ENCODE results near the gene DGCR6L. TPM values are rescaled to one million over a fixed set of nuclear protein-coding genes. Genes with fewer than 3 reads are reported as not detected.
"Not testable (repeated sequence)": the region's sequence is repeated elsewhere in the genome, so short reads cannot be mapped to it uniquely, and the experiment has no call there.

DGCR6L gene
- total RNA-seq, 6 donors from 2014 or later: 36.7 to 62.2 (median 41.9) TPM

GRCh38 chr22:20276468-20276867 lies 43.4 kb downstream of the DGCR6L start:
- no peak overlapping the region for H3K4me3 ChIP-seq
- no peaks in the 10 kb centered on the region for H3K9me3 ChIP-seq
- ATAC-seq (ENCODE audit: low FRiP score in 2 of 2) (no peak), DNase-seq (peak in 1 of 2 donors; percentile 43)
- H3K27ac ChIP-seq: no peak overlapping the region
- no peak for TF ChIP-seq EP300 (IDR thresholded peaks at IDR 0.05)
- TF ChIP-seq POLR2AphosphoS5 (IDR thresholded peaks at IDR 0.05): no peak
- no peak for TF ChIP-seq CTCF (IDR thresholded peaks at IDR 0.05)
- 81 to 82% methylated on average over 7 of the region's 7 CpGs for WGBS, 2 donors
- no peaks in the 10 kb centered on the region for H3K36me3 ChIP-seq
- H3K27me3 ChIP-seq: no peaks in the 10 kb centered on the region
- H3K4me1 ChIP-seq: no peaks in the 10 kb centered on the region

DNA sequence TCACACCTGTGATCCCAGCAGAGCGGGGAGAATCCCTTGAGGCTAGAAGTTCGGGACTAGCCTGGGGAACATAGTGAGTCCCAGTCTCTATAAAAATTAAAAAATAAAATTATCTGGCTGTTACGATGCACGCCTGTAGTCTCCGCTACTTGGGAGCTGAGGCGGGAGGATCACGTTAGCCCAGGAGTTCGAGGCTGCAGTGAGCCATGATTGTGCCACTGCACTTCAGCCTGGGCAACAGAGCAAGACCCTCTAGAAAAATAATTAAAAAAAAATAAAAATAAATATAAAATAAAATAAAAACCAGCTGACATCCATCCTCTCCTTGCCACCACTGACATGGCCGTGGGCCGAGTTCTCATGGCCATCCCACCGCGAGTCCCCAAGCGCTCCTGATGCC lies 44.0 kb downstream of the DGCR6L start:
- 95% methylated on average over 13 of the region's 13 CpGs for WGBS, 2 donors
- no peak for TF ChIP-seq POLR2A (IDR thresholded peaks at IDR 0.05)
- Histone ChIP-seq H3K27ac (no peak overlapping the region), H3K36me3 (no peaks in the 10 kb centered on the region), H3K4me1 (no peaks in the 10 kb centered on the region), H3K9me3 (no peaks in the 10 kb centered on the region), H3K27me3 (no peaks in the 10 kb centered on the region), H3K4me3 (no peak overlapping the region)
- DNase-seq (no peak), ATAC-seq (ENCODE audit: low FRiP score in 2 of 2) (no peak)

DNA sequence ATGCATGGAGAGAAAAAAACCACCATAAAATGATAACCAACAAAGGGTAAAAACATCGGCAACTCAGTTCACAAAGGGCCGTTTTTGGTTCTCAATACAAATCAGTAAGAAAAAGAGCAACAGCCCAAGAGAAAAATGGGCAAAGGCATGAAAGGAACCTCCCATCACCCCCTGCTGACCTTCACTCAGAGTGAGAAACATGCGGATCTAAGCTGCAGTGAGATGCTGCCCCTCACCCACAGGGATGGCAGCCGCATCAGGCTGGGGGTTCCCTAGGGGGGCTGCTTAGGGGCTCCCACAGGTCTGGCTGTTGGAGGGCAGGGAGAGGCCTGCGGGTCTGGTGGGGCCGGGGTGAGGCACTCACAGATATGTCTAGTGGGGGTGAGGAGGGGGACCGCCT lies 44.5 kb downstream of the DGCR6L start:
- DNase-seq; H3K27ac ChIP-seq; H3K9me3 ChIP-seq; H3K36me3 ChIP-seq; H3K4me3 ChIP-seq; H3K27me3 ChIP-seq; H3K4me1 ChIP-seq; ATAC-seq (ENCODE audit: low FRiP score in 2 of 2): not testable (repeated sequence)
- WGBS, 2 donors: 79 to 87% methylated on average over 5 to 7 of the region's 7 CpGs

- H3K27me3 ChIP-seq; H3K4me3 ChIP-seq; H3K36me3 ChIP-seq; H3K9me3 ChIP-seq; H3K27ac ChIP-seq; H3K4me1 ChIP-seq; ATAC-seq (ENCODE audit: low FRiP score in 2 of 2): not testable (repeated sequence)
- peak in 1 of 2 donors; percentile 55 for DNase-seq
- 80 to 98% methylated on average over 1 to 6 of the region's 10 CpGs for WGBS, 2 donors
Measured at GRCh38 chr22:20274374-20274773, 45.5 kb downstream of the DGCR6L start.

DNA sequence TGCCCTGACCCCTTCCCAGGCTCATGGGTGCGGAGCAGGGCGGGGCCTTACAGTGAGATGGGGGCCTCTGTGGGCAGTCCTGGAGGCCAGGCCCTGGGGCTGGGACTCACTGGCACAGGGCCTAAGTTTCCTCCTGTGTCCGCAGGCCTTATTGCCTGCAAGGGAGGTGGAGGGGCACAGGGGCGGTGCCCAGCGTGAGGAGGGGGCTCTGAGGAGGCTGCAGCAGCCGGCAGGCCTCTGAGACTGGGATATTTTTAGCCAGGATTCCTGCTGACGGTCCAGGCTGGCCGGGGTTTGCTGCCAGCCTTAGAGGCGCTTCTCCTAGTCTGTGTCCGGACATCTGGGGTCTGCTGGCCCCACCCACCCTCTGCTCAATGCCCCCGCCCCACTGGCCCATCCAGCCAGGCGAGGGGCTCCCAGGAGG lies 46.1 kb downstream of the DGCR6L start:
- H3K27ac ChIP-seq: no peak overlapping the region
- H3K27me3 ChIP-seq: no peaks in the 10 kb centered on the region
- DNase-seq: peak in 1 of 2 donors; percentile 67
- TF ChIP-seq POLR2A (IDR thresholded peaks at IDR 0.05) (no peak), CTCF (IDR thresholded peaks at IDR 0.05) (no peak), POLR2AphosphoS5 (IDR thresholded peaks at IDR 0.05) (no peak), EP300 (IDR thresholded peaks at IDR 0.05) (no peak)
- H3K36me3 ChIP-seq: no peaks in the 10 kb centered on the region
- WGBS, 2 donors: 61% methylated on average over 9 of the region's 12 CpGs; no CpG with 5 or more reads in 1 of the 2 donors
- H3K9me3 ChIP-seq: no peaks in the 10 kb centered on the region
- no peak overlapping the region for H3K4me3 ChIP-seq
- ATAC-seq (ENCODE audit: low FRiP score in 2 of 2): no peak
- H3K4me1 ChIP-seq: no peaks in the 10 kb centered on the region

- peaks cover 5 to 8% (median 6%) of the 10 kb centered on the region in 4 donors for H3K4me1 ChIP-seq
- H3K36me3 ChIP-seq: no peaks in the 10 kb centered on the region
- TF ChIP-seq POLR2A (IDR thresholded peaks at IDR 0.05) (no peak), POLR2AphosphoS5 (IDR thresholded peaks at IDR 0.05) (no peak), CTCF (IDR thresholded peaks at IDR 0.05) (no peak), EP300 (IDR thresholded peaks at IDR 0.05) (no peak)
- 84% methylated on average over 12 of the region's 13 CpGs; no CpG with 5 or more reads in 1 of the 2 donors for WGBS, 2 donors
- no peaks in the 10 kb centered on the region for H3K27me3 ChIP-seq
- no peaks in the 10 kb centered on the region for H3K9me3 ChIP-seq
- DNase-seq: peak in 1 of 2 donors; percentile 57
- no peak overlapping the region for H3K4me3 ChIP-seq
- no peak overlapping the region for H3K27ac ChIP-seq
- ATAC-seq (ENCODE audit: low FRiP score in 2 of 2): no peak
Measured at GRCh38 chr22:20272700-20273099, 47.2 kb downstream of the DGCR6L start.

Measured in upper lobe of left lung (tissue), 6 donors.